IMR-90 (cell line): ENCODE measurements around the gene CARMIL1. TPM values are rescaled to one million over a fixed set of nuclear protein-coding genes. Genes with fewer than 3 reads are reported as not detected.

Experiments used
- ATAC-seq: fragments of 200-7000 bp; cut with Tn5 transposase; 2 replicates; pipeline ENCODE4 v1.9.1; 2020; ENCODE audit warnings: low read depth, mild to moderate bottlenecking, moderate library complexity
- BruUV-seq: library from RNA; stranded (reverse); fragments of 400-500 nt; replicated peaks from 2 replicates; lab custom pipeline; 2021; lab: Mats Ljungman, UMichigan
- CTCF ChIA-PET: fragments of 300-600 bp; formaldehyde crosslinking; extraction: SDS; loops from one replicate; lab custom pipeline; 2021; ENCODE audit warnings: antibody characterized with exemption; lab: Yijun Ruan, JAX
- POLR2A ChIA-PET: fragments of 300-600 bp; sonication (Branson Sonifier 250); formaldehyde crosslinking; loops from one replicate; lab custom pipeline; 2022; ENCODE audit warnings: antibody characterized with exemption; ENCODE audit not compliant: unreplicated experiment; lab: Charles Lee
- DNase-seq: peaks from one replicate; pipeline ENCODE4 v3.0.0; 2013
- H2AFZ ChIP-seq: replicated peaks from 2 replicates; pipeline ENCODE3; 2013; ENCODE audit warnings: low read length, mild to moderate bottlenecking; ENCODE audit not compliant: poor library complexity
- H2AK5ac ChIP-seq: 2 replicates; pipeline ENCODE4 v1.6.1; 2013; ENCODE audit warnings: low read depth, low read length, inconsistent platforms
- H2AK9ac ChIP-seq: replicated peaks from 2 replicates; pipeline ENCODE3; 2013; ENCODE audit warnings: mild to moderate bottlenecking, low read depth, low read length, moderate library complexity; ENCODE audit not compliant: poor library complexity
- H2BK120ac ChIP-seq: 2 replicates; pipeline ENCODE4 v1.6.1; 2013; ENCODE audit warnings: low read depth, low read length, inconsistent platforms
- H2BK15ac ChIP-seq: 3 replicates; pipeline ENCODE4 v1.6.1; 2013; ENCODE audit warnings: low read depth, low read length, inconsistent platforms
- H2BK20ac ChIP-seq: 2 replicates; pipeline ENCODE4 v1.6.1; 2013; ENCODE audit warnings: low read depth, mild to moderate bottlenecking, inconsistent platforms, low read length, moderate library complexity
- H2BK5ac ChIP-seq: 2 replicates; pipeline ENCODE4 v1.6.1; 2013; ENCODE audit warnings: mild to moderate bottlenecking, low read depth, low read length, inconsistent platforms; ENCODE audit not compliant: poor library complexity, severe bottlenecking
- H3K14ac ChIP-seq: replicated peaks from 2 replicates; pipeline ENCODE4 v1.6.1; 2013; ENCODE audit warnings: low read depth, low read length, inconsistent platforms
- H3K18ac ChIP-seq: 2 replicates; pipeline ENCODE4 v1.6.1; 2013; ENCODE audit warnings: low read depth, low read length, control low read depth
- H3K23ac ChIP-seq: 2 replicates; pipeline ENCODE4 v1.6.1; 2013; ENCODE audit warnings: low read depth, low read length, inconsistent platforms
- H3K27ac ChIP-seq: 2 replicates; pipeline ENCODE4 v1.5.1; 2013; ENCODE audit warnings: mild to moderate bottlenecking, control low read depth, low read length; ENCODE audit not compliant: insufficient read depth
- H3K27me3 ChIP-seq: 2 replicates; pipeline ENCODE4 v1.6.1; 2013; ENCODE audit warnings: low read length; ENCODE audit not compliant: control insufficient read depth, insufficient read depth
- H3K36me3 ChIP-seq: 2 replicates; pipeline ENCODE4 v1.6.1; 2013; ENCODE audit warnings: low read length, mixed read lengths; ENCODE audit not compliant: control insufficient read depth, insufficient read depth
- H3K4ac ChIP-seq: 2 replicates; pipeline ENCODE4 v1.6.1; 2013; ENCODE audit warnings: low read depth, low read length, inconsistent platforms
- H3K4me1 ChIP-seq: 2 replicates; pipeline ENCODE4 v1.6.1; 2013; ENCODE audit warnings: low read length, mixed read lengths; ENCODE audit not compliant: control insufficient read depth, insufficient read depth
- H3K4me2 ChIP-seq: 2 replicates; pipeline ENCODE4 v1.6.1; 2013; ENCODE audit warnings: low read depth, mild to moderate bottlenecking, control low read depth, low read length, moderate library complexity
- H3K4me3 ChIP-seq: 2 replicates; pipeline ENCODE4 v1.5.1; 2013; ENCODE audit warnings: low read depth, mild to moderate bottlenecking, control low read depth, low read length, moderate library complexity; ENCODE audit not compliant: insufficient read depth
- H3K56ac ChIP-seq: 2 replicates; pipeline ENCODE4 v1.6.1; 2013; ENCODE audit warnings: low read length, inconsistent platforms; ENCODE audit not compliant: insufficient read depth; ENCODE audit errors: extremely low read depth
- H3K79me1 ChIP-seq, 2 experiments: 2 replicates each; pipeline ENCODE4 v1.6.1; 2013; ENCODE audit warnings: low read length in 2 of 2, inconsistent platforms in 1 of 2, low read depth in 1 of 2
- H3K9ac ChIP-seq: 2 replicates; pipeline ENCODE4 v1.6.1; 2013; ENCODE audit warnings: low read depth, low read length, control low read depth
- H3K9me1 ChIP-seq: 2 replicates; pipeline ENCODE4 v1.6.1; 2013; ENCODE audit warnings: low read length, inconsistent platforms; ENCODE audit not compliant: insufficient read depth
- H3K9me3 ChIP-seq: 2 replicates; pipeline ENCODE4 v1.6.1; 2013; ENCODE audit warnings: low read length; ENCODE audit not compliant: control insufficient read depth, insufficient read depth
- H4K20me1 ChIP-seq: 2 replicates; pipeline ENCODE4 v1.6.1; 2013; ENCODE audit warnings: low read length, inconsistent platforms; ENCODE audit not compliant: insufficient read depth
- H4K5ac ChIP-seq: 2 replicates; pipeline ENCODE4 v1.6.1; 2013; ENCODE audit warnings: mild to moderate bottlenecking, low read depth, low read length, control low read depth
- H4K8ac ChIP-seq, 2 experiments: 2 replicates each; pipeline ENCODE4 v1.6.1; 2013; ENCODE audit warnings: low read depth in 2 of 2, low read length in 2 of 2, control low read depth in 1 of 2, inconsistent platforms in 1 of 2
- H4K91ac ChIP-seq: 2 replicates; pipeline ENCODE4 v1.6.1; 2013; ENCODE audit warnings: low read depth, low read length, inconsistent platforms; ENCODE audit not compliant: insufficient read depth
- CHD1 ChIP-seq: IDR thresholded peaks from 2 replicates; pipeline ENCODE4 v1.6.1; 2012; ENCODE audit warnings: low read depth, low read length, improper control_type of control experiment
- CTCF ChIP-seq: conservative IDR thresholded peaks from 2 replicates; pipeline ENCODE4 v1.5.1; 2012; ENCODE audit warnings: mild to moderate bottlenecking, low read depth, low read length, improper control_type of control experiment
- MXI1 ChIP-seq: IDR thresholded peaks from 2 replicates; pipeline ENCODE4 v1.6.1; 2012; ENCODE audit warnings: low read depth, mild to moderate bottlenecking, low read length, moderate library complexity, borderline replicate concordance
- RAD21 ChIP-seq: IDR thresholded peaks from 2 replicates; pipeline ENCODE4 v1.6.1; 2012; ENCODE audit warnings: low read length, improper control_type of control experiment
- SMC3 ChIP-seq: fragments of 150-350 bp; IDR thresholded peaks from 2 replicates; pipeline ENCODE4 v1.6.1; 2016; ENCODE audit warnings: low read depth, mild to moderate bottlenecking, antibody characterized with exemption, low read length, moderate library complexity
- WGBS, 2 experiments: methylation state at CpG; one replicate each; pipeline versions ENCODE4 v1.1.5 to v1.1.7; 2013; ENCODE audit warnings: missing lambda C conversion rate in 2 of 2; ENCODE audit not compliant: insufficient read length in 1 of 2; ENCODE audit errors: extremely low coverage in 2 of 2; 5-methylcytosine and 5-hydroxymethylcytosine counted together
- dilution Hi-C: fragments of 300-500 bp; cut with HindIII; formaldehyde crosslinking; loops from one replicate; pipeline ENCODE4 v1.14.3; 2018; ENCODE audit warnings: low sequenced_read_pairs; ENCODE audit not compliant: unreplicated experiment
- in situ Hi-C: fragments of 300-500 bp; cut with MboI; formaldehyde crosslinking; loops from 3 replicates; pipeline ENCODE4 v1.14.3; 2019; ENCODE audit warnings: low sequenced_read_pairs, inconsistent platforms, mixed read lengths
- intact Hi-C: fragments of 100-400 bp; cut with micrococcal nuclease; formaldehyde crosslinking; loops from 2 replicates; pipeline ENCODE4 v1.10.0; 2022
- polyA plus RNA-seq, 3 experiments: library from polyadenylated mRNA; depleted of rRNA; stranded (reverse); fragments of >200 nt; gene quantifications; 2 replicates each; pipeline ENCODE4 v1.2.3, GENCODE V29; 2012; ENCODE audit warnings: low replicate concordance in 1 of 3
- total RNA-seq: library from RNA; depleted of rRNA; stranded (reverse); fragments of >200 nt; gene quantifications from 2 replicates; pipeline ENCODE4 v1.2.3, GENCODE V29; 2012

Gene CARMIL1
- total and polyA plus RNA-seq, 2 of the 4 experiments (the other 2 are of a cell fraction): 1.3 to 2.9 TPM

- Histone ChIP-seq H3K23ac (no peak overlapping the region), H4K91ac (no peak overlapping the region), H2BK20ac (no peak overlapping the region), H3K9me1 (no peaks in the 10 kb centered on the region), H3K4ac (no peak overlapping the region), H4K8ac (no peak overlapping the region), H3K4me2 (no peak overlapping the region), H2AFZ (no peak overlapping the region), H3K18ac (no peak overlapping the region), H3K14ac (no peak overlapping the region), H4K20me1 (no peaks in the 10 kb centered on the region), H3K4me3 (no peak overlapping the region), H3K27ac (no peak overlapping the region), H3K79me1 (no peaks in the 10 kb centered on the region), H3K36me3 (no peaks in the 10 kb centered on the region), H2BK120ac (no peak overlapping the region), H2AK9ac (no peak overlapping the region), H3K56ac (no peak overlapping the region), H4K5ac (no peak overlapping the region), H2AK5ac (no peak overlapping the region), H3K9me3 (no peaks in the 10 kb centered on the region), H2BK15ac (no peak overlapping the region), H3K27me3 (no peaks in the 10 kb centered on the region), H2BK5ac (no peak overlapping the region), H3K9ac (no peak overlapping the region), H3K4me1 (no peaks in the 10 kb centered on the region)
- TF ChIP-seq CHD1 (no peak), RAD21 (peak; percentile 71), CTCF (peak; percentile 72), SMC3 (peak; percentile 45; the same call in 1 of the 2 replicates), MXI1 (no peak)
- in situ Hi-C loops (loop anchor here (25.0 kb wide), 1 partner anchor 1015 kb away; no protein-coding TSS in a partner anchor), intact Hi-C loops (loop anchor here (1.0 to 5.0 kb wide), 5 partner anchors 337 to 1020 kb away; no protein-coding TSS in a partner anchor), dilution Hi-C loops (no loop called here)
- ATAC-seq (peak; percentile 62), DNase-seq (peak; percentile 67)
- CTCF ChIA-PET: interaction anchor here (1.1 kb wide), 1 partner anchor 379 kb away, joined by 5 read pairs; no protein-coding TSS in a partner anchor
- no TSS peak for BruUV-seq
- POLR2A ChIA-PET: no interaction called here
- no CpG with 5 or more reads among the region's 4 CpGs for WGBS, 2 experiments
Observed at GRCh38 chr6:25601800-25602673, 322.9 kb downstream of the CARMIL1 start.
